Measurements from ENCODE around the gene JAK1. TPM values are rescaled to one million over a fixed set of nuclear protein-coding genes. Genes with fewer than 3 reads are reported as not detected.

JAK1 gene
- total RNA-seq, 1 donor from 2014 or later = 106 TPM

DNA sequence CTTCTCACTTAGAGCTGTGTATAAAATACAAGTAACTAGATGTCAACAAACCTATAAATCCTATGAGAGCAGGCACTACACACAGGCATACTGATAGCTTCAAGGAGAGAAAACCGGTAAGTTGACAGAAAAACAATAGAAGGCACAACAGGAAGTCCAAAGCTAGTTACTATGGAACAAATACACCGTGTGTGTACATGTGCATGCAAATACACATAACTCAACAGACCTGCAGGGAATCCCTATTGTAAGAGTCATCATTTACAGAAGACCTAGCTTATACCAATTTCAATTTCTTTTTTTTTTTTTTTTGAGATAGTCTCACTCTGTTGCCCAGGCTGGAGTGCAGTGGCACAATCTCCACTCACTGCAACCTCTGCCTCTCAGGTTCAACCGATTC lies 26.3 kb downstream of the JAK1 start:
- Histone ChIP-seq H3K27me3 (ENCODE audit: low read depth) (no peaks in the 10 kb centered on the region), H3K36me3 (no peaks in the 10 kb centered on the region), H3K27ac (replicated peaks) (no peak overlapping the region), H3K4me1 (peaks cover 77% of the 10 kb centered on the region), H3K9me3 (replicated peaks) (no peaks in the 10 kb centered on the region), H3K4me3 (no peak overlapping the region)
- no peak for DNase-seq
- TF ChIP-seq CTCF (IDR thresholded peaks at IDR 0.05; ENCODE audit: borderline replicate concordance) = no peak
- intact Hi-C loops (cut with micrococcal nuclease) = no loop called here

GRCh38 chr1:64938991-64939390 lies 27.4 kb downstream of the JAK1 start:
- no peak for TF ChIP-seq CTCF (IDR thresholded peaks at IDR 0.05; ENCODE audit: borderline replicate concordance)
- Histone ChIP-seq H3K27ac (replicated peaks) (no peak overlapping the region), H3K9me3 (replicated peaks) (no peaks in the 10 kb centered on the region), H3K36me3 (no peaks in the 10 kb centered on the region), H3K4me3 (no peak overlapping the region), H3K27me3 (ENCODE audit: low read depth) (no peaks in the 10 kb centered on the region), H3K4me1 (peaks cover 84% of the 10 kb centered on the region)
- no peak for DNase-seq
- intact Hi-C loops (cut with micrococcal nuclease) = no loop called here

DNA sequence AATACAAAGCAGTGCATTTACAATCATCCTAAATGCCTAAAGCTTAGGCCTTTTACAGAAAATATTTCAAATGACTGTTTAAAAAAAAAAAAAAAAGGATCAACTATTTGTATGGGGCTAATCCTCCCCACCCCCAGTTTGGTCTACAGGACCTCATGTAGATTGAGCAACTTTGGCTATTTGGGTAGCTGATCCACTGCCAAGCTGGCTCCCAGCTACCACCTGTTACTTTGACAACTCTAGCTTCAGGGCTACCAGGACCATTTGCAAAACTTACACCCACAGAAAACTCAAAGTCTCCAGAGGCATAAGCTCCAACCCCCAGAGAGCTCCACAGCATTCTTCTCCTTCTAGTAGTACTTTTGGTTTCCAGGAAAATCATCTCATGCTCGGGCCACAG lies 29.4 kb downstream of the JAK1 start:
- no peaks in the 10 kb centered on the region for H3K36me3 ChIP-seq
- H3K4me3 ChIP-seq = no peak overlapping the region
- H3K27me3 ChIP-seq (ENCODE audit: low read depth) = no peaks in the 10 kb centered on the region
- TF ChIP-seq CTCF (IDR thresholded peaks at IDR 0.05; ENCODE audit: borderline replicate concordance) = no peak
- intact Hi-C loops (cut with micrococcal nuclease) = no loop called here
- no peak overlapping the region for H3K27ac ChIP-seq (replicated peaks)
- H3K9me3 ChIP-seq (replicated peaks) = no peaks in the 10 kb centered on the region
- peaks cover 86% of the 10 kb centered on the region for H3K4me1 ChIP-seq
- no peak for DNase-seq

DNA sequence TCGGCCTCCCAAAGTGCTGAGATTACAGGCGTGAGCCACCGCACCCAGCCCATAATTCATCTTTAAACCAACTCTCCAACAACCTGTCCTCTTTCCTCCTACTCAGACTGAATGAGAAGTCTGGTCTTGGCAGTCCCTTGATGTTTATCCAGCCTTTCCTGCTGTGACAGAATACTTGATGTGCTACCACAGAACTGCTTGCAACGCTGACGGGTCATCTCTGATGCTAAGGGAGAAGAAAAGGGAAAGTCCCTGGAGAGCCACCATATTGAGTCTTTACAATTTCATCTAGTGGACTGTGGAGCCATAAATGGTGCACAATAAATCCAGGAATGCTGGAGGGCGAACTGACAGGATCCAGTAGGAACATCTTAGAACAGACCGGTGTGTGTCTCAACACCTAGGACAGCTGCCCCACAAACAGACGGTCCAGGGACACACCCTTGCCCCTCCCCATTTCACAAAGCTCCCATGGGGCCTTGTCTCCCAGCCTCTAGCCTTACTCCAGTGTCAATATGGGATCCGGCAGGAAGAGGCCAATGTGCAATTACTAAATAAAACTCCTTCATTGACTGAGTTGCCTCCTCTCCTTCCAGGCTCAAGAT lies 30.7 kb downstream of the JAK1 start:
- H3K27ac ChIP-seq (replicated peaks) = peak overlapping the region; percentile 85
- no peaks in the 10 kb centered on the region for H3K36me3 ChIP-seq
- H3K4me3 ChIP-seq = no peak overlapping the region
- intact Hi-C loops (cut with micrococcal nuclease) = no loop called here
- no peaks in the 10 kb centered on the region for H3K27me3 ChIP-seq (ENCODE audit: low read depth)
- peaks cover 73% of the 10 kb centered on the region for H3K4me1 ChIP-seq
- DNase-seq = no peak
- no peak for TF ChIP-seq CTCF (IDR thresholded peaks at IDR 0.05; ENCODE audit: borderline replicate concordance)
- H3K9me3 ChIP-seq (replicated peaks) = no peaks in the 10 kb centered on the region

GRCh38 chr1:64934878-64935275 lies 31.5 kb downstream of the JAK1 start:
- H3K36me3 ChIP-seq = no peaks in the 10 kb centered on the region
- peak overlapping the region; percentile 85 for H3K27ac ChIP-seq (replicated peaks)
- no peaks in the 10 kb centered on the region for H3K9me3 ChIP-seq (replicated peaks)
- H3K27me3 ChIP-seq (ENCODE audit: low read depth) = no peaks in the 10 kb centered on the region
- intact Hi-C loops (cut with micrococcal nuclease) = no loop called here
- H3K4me1 ChIP-seq = peaks cover 65% of the 10 kb centered on the region
- no peak for DNase-seq
- no peak for TF ChIP-seq CTCF (IDR thresholded peaks at IDR 0.05; ENCODE audit: borderline replicate concordance)
- H3K4me3 ChIP-seq = no peak overlapping the region

Measured in left ventricle myocardium inferior (tissue), 1 donor.